NCI-H1048 (cell line): ENCODE measurements around the gene MYO1E.

Source experiments
- DNase-seq: peaks from one replicate; lab custom pipeline; 2025; lab: John Stamatoyannopoulos, UW

Gene MYO1E

DNA sequence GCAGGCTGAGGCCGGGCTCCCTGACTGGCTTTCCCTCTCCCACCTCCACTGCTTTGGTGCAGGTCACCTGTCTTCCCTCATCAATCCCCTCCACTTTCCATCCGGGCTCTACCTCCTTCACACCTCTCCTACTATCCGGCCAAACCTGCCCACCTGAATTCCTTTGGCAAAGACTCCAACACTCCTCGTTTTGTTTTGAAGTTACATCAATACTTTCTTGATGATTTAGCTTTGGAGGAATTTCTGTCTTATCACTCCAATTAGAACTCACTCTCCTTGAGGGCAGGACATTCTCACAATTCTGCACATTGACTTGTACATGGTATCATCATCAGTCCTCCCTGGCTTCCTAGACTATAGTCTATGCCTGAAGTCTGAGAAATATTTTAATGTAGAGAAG is 145.7 kb downstream of the MYO1E start:
- no peak for DNase-seq

DNA sequence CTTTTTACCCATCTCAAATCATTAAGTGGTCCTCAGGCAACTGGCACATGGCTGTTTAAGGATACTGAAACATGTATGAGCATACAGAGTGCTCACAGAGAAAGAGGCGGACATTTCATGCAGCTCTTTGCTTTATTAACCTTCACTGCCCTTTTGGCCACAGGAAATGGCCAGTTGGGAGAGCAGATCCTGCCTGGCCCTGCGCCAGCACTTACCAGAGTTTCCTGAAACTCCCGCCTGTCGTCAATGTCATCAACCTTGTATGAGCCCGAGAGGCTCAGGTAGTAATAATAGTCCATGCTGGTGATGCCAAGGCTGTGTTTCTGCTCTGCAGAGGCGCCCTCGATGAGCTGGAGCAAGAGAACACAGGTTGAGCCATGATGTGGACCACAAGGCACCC is 148.2 kb downstream of the MYO1E start:
- DNase-seq: no peak

GRCh38 chr15:59223736-59224135 is 148.9 kb downstream of the MYO1E start:
- DNase-seq: no peak

DNA sequence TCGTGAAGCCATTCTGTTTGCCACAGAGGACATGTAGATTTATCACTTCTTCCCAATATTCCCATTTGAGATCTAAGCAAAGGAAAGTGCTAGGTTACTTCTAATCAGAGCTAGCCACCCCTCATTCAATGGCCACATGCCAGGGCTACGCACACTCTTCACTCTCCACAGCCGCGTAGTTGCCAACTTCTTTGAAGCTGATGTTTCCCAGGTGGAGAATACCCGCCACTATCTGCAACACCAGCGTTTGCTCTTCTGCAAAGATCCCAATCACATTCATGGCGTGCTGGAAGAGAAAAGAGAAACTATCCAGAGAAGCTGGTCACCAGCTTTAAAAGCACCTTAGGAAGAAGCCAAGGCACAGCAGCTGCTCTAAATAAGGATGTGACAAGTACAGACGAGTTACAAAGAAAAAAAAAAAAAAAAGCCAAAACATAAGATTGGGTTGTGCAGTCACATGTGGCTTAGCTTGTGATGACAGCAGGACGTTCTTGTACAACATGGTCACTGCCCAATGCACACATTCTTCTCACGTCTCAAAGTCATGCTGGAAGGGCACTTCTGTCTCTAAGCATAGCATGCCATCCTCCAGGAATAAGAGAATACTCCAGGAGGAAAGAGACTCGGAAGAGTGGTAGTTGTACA is 149.6 kb downstream of the MYO1E start:
- no peak for DNase-seq

DNA sequence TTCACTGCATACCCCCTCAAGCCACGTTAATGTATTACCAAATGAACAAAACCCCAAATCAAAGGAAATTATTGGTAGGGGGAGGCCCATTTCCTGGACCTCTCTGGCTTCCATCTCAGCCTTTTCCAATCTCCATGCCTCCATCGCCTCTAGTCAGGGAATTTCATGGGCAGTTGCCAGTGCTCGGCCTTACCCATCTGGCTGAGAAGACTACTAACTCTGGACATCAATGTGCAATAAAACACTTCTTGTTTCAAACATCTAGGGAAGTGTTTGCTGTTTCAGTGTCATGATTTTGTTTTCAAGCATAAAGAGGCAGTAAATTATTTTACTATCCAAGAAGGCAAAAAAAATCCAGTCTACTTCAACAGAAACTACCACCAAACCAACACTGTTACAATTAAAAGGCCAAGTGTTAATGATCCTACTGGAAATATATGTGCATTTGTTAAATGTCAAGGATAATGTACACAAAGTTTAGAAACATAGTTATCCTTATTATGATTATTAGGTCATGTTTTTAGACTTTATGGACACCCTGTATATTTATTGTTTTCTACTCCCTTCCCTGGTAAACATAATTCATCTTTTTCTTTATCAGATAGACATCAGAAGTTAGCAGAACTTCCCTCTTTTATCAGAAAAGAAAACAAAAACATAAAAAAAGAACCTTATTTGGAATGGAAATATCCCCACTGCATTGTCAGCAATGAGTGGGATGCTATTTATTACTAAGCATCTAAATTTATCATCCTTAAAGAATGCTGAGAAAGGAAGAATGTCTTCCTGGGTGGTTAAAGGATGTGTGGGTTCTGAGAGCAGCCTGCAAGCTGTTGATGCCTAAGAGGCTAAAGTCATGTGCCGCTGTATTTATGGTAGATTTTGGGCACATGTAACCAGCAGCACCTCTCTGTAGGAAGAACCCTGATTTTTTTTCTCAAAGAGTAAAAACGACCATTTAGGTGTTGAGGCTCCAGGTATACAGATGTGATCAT is 150.9 kb downstream of the MYO1E start:
- DNase-seq: no peak

DNA sequence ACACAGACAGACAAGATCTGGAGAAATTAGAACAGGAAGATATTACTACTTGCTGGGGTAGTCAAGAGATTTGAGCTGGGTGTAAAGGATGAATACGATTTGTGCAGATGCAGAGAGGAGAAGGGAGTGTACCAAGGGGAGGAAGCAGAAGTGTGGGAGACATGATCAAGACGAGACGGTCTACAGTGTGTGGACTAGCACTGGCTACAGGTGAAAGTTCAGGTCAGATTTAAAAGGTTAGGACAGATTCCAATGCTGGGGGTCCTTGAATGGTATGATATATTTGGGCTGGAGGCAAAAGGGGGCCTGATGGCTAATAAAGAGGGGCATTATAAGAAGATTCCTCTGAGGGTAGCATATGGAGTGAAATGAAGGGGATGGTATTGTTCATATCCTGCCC is 154.0 kb downstream of the MYO1E start:
- no peak for DNase-seq

DNA sequence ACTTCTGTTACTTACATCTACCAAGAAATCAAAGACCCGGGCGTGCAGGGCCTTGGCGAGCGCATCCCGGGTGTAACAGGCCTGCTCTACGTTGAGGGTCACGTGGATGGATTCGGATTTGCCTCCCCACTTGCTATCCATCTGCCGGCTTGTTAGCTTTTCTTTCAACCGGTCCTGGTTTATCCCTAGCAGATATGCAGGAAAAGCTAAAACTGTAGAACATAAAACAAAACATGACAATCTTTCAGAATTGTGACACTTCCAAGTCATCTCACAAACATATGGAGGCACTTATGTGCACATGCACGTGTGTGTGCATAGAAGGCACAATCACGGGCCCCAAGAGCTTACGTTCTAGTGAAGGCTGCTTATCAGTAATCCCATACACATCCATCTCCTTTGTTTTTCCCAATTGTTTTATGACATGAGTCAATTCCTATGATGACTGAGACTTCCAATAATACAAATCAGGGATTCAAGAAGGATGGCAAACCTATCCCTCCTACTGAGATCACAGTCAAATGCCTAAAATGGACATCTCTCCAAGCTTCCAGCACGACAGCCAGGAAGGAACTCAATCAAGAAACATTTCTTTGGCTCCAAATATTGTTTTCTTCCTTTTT is 154.7 kb downstream of the MYO1E start:
- no peak for DNase-seq

DNA sequence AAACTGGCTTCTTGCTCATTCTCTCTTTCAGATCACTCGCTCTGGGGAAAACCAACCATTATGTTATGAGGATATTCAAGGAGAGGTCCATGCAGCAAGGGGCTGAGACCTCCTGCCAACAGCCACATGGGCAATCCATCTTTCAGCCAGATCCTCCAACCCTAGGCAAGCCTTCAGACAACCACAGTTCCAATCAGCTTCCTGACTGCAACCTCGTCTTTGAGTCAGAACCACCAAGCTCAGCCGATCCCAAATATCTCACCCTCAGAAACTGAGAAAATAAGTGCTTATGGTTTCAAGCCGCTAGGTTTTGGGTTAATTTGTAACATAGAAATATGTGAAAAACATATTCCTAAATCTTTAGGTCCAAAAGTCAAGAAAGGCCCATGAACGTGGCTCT is 155.8 kb downstream of the MYO1E start:
- DNase-seq: no peak

GRCh38 chr15:59210186-59210585 is 162.5 kb downstream of the MYO1E start:
- no peak for DNase-seq

GRCh38 chr15:59208613-59209249 is 163.9 kb downstream of the MYO1E start:
- DNase-seq: no peak

DNA sequence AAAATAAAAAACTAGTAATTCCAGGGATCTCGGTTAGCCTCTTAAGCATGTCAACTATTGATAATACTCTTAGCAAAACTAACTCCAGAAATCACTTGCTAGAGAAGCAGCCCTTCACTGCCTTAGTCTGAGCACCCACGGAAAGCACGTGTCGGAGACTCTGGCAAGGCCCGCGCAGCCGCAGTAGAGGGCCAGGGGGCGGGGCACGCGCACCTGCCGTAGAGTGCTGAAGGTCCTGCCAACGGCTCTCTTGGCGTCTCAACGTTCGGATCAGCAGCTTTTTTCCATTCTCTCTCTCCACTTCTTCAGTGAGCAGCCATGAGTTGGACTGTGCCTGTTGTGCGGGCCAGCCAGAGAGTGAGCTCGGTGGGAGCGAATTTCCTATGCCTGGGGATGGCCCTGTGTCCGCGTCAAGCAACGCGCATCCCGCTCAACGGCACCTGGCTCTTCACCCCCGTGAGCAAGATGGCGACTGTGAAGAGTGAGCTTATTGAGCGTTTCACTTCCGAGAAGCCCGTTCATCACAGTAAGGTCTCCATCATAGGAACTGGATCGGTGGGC is 166.0 kb downstream of the MYO1E start, which contains the start of gene LDHAL6B:
Gene LDHAL6B (plus strand): TSS at position 221 of the 561 bp plus-strand sequence. CDS start 98 bp downstream, at position 319.
- DNase-seq: no peak

GRCh38 chr15:59205839-59206622 is 166.6 kb downstream of the MYO1E start:
- no peak for DNase-seq

DNA sequence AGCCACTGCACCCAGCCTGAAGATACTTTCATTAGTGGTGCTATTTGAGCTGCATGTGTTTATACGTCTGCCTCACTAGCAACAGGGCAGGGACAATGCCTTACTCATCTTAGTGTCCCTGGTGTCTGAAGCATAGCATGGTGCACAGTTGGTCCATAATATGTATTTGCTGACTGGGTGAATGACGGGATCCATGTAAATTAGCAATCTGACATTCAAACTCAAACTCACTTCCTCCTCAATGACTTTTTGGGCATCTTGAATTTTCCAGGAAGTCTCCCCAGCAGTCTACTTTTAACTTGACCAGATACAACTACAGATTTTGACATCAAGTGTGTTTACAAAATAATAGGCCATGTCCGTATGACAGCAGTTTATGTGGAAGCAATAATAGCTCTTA is 169.0 kb downstream of the MYO1E start:
- DNase-seq: no peak

- DNase-seq: no peak
Observed at GRCh38 chr15:59203008-59203407, 169.7 kb downstream of the MYO1E start.

GRCh38 chr15:59200560-59200959 is 172.1 kb downstream of the MYO1E start:
- DNase-seq: no peak

GRCh38 chr15:59199626-59200465 is 172.8 kb downstream of the MYO1E start:
- DNase-seq: no peak

- no peak for DNase-seq
Observed at GRCh38 chr15:59197454-59197853, 175.2 kb downstream of the MYO1E start.

- DNase-seq: no peak
Observed at GRCh38 chr15:59196416-59196815, 176.3 kb downstream of the MYO1E start.

GRCh38 chr15:59194639-59195325 is 177.9 kb downstream of the MYO1E start:
- DNase-seq: no peak

- DNase-seq: no peak
Observed at GRCh38 chr15:59191855-59192237, 180.8 kb downstream of the MYO1E start.
